ENCODE results near the gene RECQL5. TPM values are rescaled to one million over a fixed set of nuclear protein-coding genes. Genes with fewer than 3 reads are reported as not detected.
"Not testable (repeated sequence)": the region's sequence is repeated elsewhere in the genome, so short reads cannot be mapped to it uniquely, and the experiment has no call there.

The RECQL5 gene
- total RNA-seq, 1 donor from 2014 or later = 44.7 TPM

DNA sequence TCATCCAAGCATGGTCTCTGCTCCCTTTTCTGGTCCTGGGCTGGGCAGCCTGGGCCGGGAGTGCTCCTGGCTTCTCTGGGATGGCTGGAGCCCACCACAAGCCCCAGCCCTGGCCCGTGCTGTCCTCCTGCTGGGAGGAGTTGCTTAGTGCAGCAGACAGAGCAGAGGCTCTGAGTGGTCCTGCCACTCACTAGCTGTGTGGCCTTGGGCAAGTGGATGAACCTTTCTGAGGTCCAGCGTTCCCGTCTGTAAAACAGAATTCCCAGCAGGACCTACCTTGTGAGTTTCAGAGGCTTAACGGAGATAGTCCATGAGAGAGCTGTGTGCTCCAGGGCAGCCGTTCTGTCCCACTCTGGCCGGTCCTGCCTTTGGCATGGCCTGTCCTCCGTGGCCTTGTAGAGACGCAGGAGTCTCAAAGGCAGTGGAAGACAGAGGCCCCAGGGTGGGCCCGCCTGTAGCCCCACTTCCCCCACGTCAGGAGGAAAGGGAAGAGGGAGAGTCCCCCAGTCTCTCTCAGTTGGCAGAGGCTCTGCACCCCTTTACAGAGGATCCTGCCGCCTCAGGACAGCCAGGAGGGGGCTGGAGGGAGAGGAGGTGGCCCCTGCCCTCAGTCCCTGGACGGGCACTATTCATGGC lies 71.6 kb downstream of the RECQL5 start:
- Mint-ChIP-seq H3K27ac (ENCODE audit: unreplicated experiment) (no peak overlapping the region), H3K27me3 (ENCODE audit: unreplicated experiment) (no peaks in the 10 kb centered on the region), H3K4me3 (ENCODE audit: unreplicated experiment) (no peak overlapping the region), H3K4me1 (ENCODE audit: unreplicated experiment) (peaks cover 3% of the 10 kb centered on the region), H3K9me3 (ENCODE audit: unreplicated experiment) (no peaks in the 10 kb centered on the region), H3K36me3 (ENCODE audit: unreplicated experiment) (no peaks in the 10 kb centered on the region)
- DNase-seq (ENCODE audit: extremely low spot score, unreplicated experiment) = peak; percentile 77
- TF ChIP-seq CTCF (IDR thresholded peaks at IDR 0.05) = no peak

DNA sequence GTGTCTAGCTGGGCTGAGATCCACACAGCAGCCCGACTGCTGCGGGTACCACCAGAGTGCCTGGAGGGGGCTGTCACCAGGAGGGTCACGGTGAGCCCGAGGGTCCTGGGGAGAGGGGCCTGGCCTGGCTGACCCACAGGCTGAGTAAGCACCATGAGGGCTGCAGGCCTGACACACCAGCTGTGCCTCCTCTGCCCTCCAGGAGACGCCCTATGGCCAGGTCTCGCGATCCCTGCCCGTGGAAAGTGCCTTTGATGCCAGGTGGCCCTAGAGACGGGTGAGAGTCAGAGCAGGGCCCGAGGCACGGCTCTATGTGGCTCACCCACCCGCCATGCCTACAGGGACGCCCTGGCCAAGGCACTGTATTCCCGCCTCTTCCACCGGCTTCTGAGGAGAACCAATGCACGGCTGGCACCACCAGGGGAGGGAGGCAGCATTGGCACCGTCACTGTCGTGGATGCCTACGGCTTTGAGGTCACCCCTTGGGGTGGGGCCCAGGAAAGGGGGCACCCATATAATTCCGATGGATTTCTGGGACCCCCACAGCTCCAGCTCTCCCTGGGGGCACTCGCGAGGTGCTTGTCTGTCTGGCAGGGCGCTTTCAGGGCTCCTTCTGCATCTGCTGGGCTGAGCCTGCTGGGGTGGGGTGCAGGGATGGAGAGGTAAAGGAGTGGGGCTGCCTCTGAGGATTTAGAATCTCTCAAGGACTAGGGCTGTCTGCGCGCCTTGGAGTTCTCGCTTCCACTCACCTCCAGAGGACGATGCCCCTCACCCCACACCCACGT lies 72.3 kb downstream of the RECQL5 start:
- TF ChIP-seq CTCF (IDR thresholded peaks at IDR 0.05) = no peak
- Mint-ChIP-seq H3K27me3 (ENCODE audit: unreplicated experiment) (no peaks in the 10 kb centered on the region), H3K4me3 (ENCODE audit: unreplicated experiment) (no peak overlapping the region), H3K36me3 (ENCODE audit: unreplicated experiment) (no peaks in the 10 kb centered on the region), H3K27ac (ENCODE audit: unreplicated experiment) (no peak overlapping the region), H3K9me3 (ENCODE audit: unreplicated experiment) (no peaks in the 10 kb centered on the region), H3K4me1 (ENCODE audit: unreplicated experiment) (peaks cover 3% of the 10 kb centered on the region)
- peak; percentile 83 for DNase-seq (ENCODE audit: extremely low spot score, unreplicated experiment)

GRCh38 chr17:75593430-75593829 lies 73.5 kb downstream of the RECQL5 start:
- H3K27me3 Mint-ChIP-seq (ENCODE audit: unreplicated experiment); H3K9me3 Mint-ChIP-seq (ENCODE audit: unreplicated experiment); H3K27ac Mint-ChIP-seq (ENCODE audit: unreplicated experiment); DNase-seq (ENCODE audit: extremely low spot score, unreplicated experiment); H3K36me3 Mint-ChIP-seq (ENCODE audit: unreplicated experiment); H3K4me1 Mint-ChIP-seq (ENCODE audit: unreplicated experiment); H3K4me3 Mint-ChIP-seq (ENCODE audit: unreplicated experiment): not testable (repeated sequence)

- no peak for TF ChIP-seq CTCF (IDR thresholded peaks at IDR 0.05)
- no peak overlapping the region for H3K4me3 Mint-ChIP-seq (ENCODE audit: unreplicated experiment)
- no peak overlapping the region for H3K27ac Mint-ChIP-seq (ENCODE audit: unreplicated experiment)
- H3K4me1 Mint-ChIP-seq (ENCODE audit: unreplicated experiment) = peaks cover 3% of the 10 kb centered on the region
- H3K9me3 Mint-ChIP-seq (ENCODE audit: unreplicated experiment) = no peaks in the 10 kb centered on the region
- H3K27me3 Mint-ChIP-seq (ENCODE audit: unreplicated experiment) = no peaks in the 10 kb centered on the region
- DNase-seq (ENCODE audit: extremely low spot score, unreplicated experiment) = peak; percentile 80
- H3K36me3 Mint-ChIP-seq (ENCODE audit: unreplicated experiment) = no peaks in the 10 kb centered on the region
These were observed 74.5 kb downstream of the RECQL5 start for GRCh38 chr17:75592348-75593020.

DNA sequence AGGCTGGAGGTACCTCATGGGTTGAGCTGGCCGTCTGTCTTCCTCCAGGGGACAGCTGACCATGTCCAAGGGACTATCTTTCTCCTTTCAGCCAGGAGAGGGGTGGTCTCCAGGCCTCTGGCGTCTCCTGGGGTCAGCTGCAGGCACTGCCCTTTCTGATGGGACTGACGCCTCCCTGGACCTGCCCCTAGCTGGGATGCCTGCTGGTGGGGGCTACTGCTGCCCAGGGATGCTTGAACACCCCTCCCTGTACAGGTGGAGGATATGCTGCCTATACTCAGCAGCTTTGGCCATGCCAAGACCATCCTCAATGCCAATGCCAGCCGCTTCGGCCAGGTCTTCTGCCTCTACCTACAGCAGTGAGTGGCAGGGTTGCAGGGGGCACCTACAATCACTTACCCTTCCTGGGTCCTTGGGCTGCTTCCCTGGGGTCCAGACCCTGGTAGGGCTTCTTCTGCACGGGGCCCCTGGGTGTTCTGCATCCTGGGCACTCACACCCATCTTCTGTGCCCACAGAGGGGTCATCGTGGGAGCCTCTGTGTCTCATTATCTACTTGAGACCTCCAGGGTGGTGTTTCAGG lies 75.1 kb downstream of the RECQL5 start:
- no peaks in the 10 kb centered on the region for H3K9me3 Mint-ChIP-seq (ENCODE audit: unreplicated experiment)
- no peak overlapping the region for H3K27ac Mint-ChIP-seq (ENCODE audit: unreplicated experiment)
- no peak for DNase-seq (ENCODE audit: extremely low spot score, unreplicated experiment)
- no peaks in the 10 kb centered on the region for H3K36me3 Mint-ChIP-seq (ENCODE audit: unreplicated experiment)
- H3K4me1 Mint-ChIP-seq (ENCODE audit: unreplicated experiment) = peaks cover 3% of the 10 kb centered on the region
- H3K27me3 Mint-ChIP-seq (ENCODE audit: unreplicated experiment) = peaks cover 2% of the 10 kb centered on the region
- H3K4me3 Mint-ChIP-seq (ENCODE audit: unreplicated experiment) = no peak overlapping the region
- no peak for TF ChIP-seq CTCF (IDR thresholded peaks at IDR 0.05)
